CD4-positive, alpha-beta T cell treated with Interleukin-6 for 4 hours (primary cell): ENCODE measurements around the gene SNRNP48.
A peak's percentile ranks its signal among the peaks of the same experiment; 100 is the strongest.

Experiments
- DNase-seq: peaks from one replicate; pipeline ENCODE4 v3.0.0-alpha.2; 2020; ENCODE audit warnings: mixed read lengths

Gene SNRNP48

GRCh38 chr6:7589949-7590917, at the start of gene SNRNP48:
Gene SNRNP48 (plus strand): TSS chr6:7590198. CDS start chr6:7590258, 60 bp downstream.
- peak; percentile 94 for DNase-seq

- DNase-seq = no peak
Observed at GRCh38 chr6:7540595-7540994, 49.4 kb upstream of the SNRNP48 start.

- DNase-seq = peak; percentile 24
Observed at GRCh38 chr6:7541175-7542064, 48.6 kb upstream of the SNRNP48 start, which contains the start of gene DSP. Gene DSP (plus strand): TSS chr6:7541671. CDS start chr6:7541916, 245 bp downstream.

- DNase-seq = peak; percentile 3
Observed at GRCh38 chr6:7542065-7542873, 47.7 kb upstream of the SNRNP48 start.

- no peak for DNase-seq
Observed at GRCh38 chr6:7542874-7543624, 46.9 kb upstream of the SNRNP48 start.

- no peak for DNase-seq
Observed at GRCh38 chr6:7543789-7544424, 46.1 kb upstream of the SNRNP48 start.

- DNase-seq = no peak
Observed at GRCh38 chr6:7544597-7544996, 45.4 kb upstream of the SNRNP48 start.

- no peak for DNase-seq
Observed at GRCh38 chr6:7545316-7546019, 44.5 kb upstream of the SNRNP48 start.

- no peak for DNase-seq
Observed at GRCh38 chr6:7546020-7546369, 44.0 kb upstream of the SNRNP48 start.

GRCh38 chr6:7546383-7546782, 43.6 kb upstream of the SNRNP48 start:
- DNase-seq = no peak

GRCh38 chr6:7546896-7547295, 43.1 kb upstream of the SNRNP48 start:
- no peak for DNase-seq

- no peak for DNase-seq
Observed at GRCh38 chr6:7547315-7547714, 42.7 kb upstream of the SNRNP48 start.

GRCh38 chr6:7550433-7550801, 39.6 kb upstream of the SNRNP48 start:
- no peak for DNase-seq

- DNase-seq = no peak
Observed at GRCh38 chr6:7554533-7555275, 35.3 kb upstream of the SNRNP48 start.

GRCh38 chr6:7555671-7556070, 34.3 kb upstream of the SNRNP48 start:
- no peak for DNase-seq

GRCh38 chr6:7556394-7557106, 33.4 kb upstream of the SNRNP48 start:
- DNase-seq = no peak

GRCh38 chr6:7557652-7558051, 32.3 kb upstream of the SNRNP48 start:
- no peak for DNase-seq

- no peak for DNase-seq
Observed at GRCh38 chr6:7558781-7559180, 31.2 kb upstream of the SNRNP48 start.

- DNase-seq = no peak
Observed at GRCh38 chr6:7559196-7559595, 30.8 kb upstream of the SNRNP48 start.
